RWPE2 (cell line): ENCODE data around the gene GALT.

Source experiments
- ATAC-seq: fragments of 200-7000 bp; cut with Tn5 transposase; 3 replicates; pipeline ENCODE4 v1.9.1; 2021; ENCODE audit warnings: low read depth
- DNase-seq: peaks from one replicate; pipeline ENCODE4 v3.0.0-alpha.2; 2020; ENCODE audit warnings: low spot score
- H3K27ac ChIP-seq: fragments of 450-650 bp; 2 replicates; pipeline ENCODE4 v1.5.1; 2017; ENCODE audit warnings: mild to moderate bottlenecking; ENCODE audit not compliant: poor library complexity, severe bottlenecking
- H3K27me3 ChIP-seq: fragments of 250-450 bp; sonication (Bioruptor Pico); 2 replicates; pipeline ENCODE4 v1.5.1; 2021; ENCODE audit warnings: mild to moderate bottlenecking, moderate library complexity; ENCODE audit not compliant: insufficient read depth, poor library complexity, severe bottlenecking
- H3K36me3 ChIP-seq: fragments of 250-450 bp; sonication (Bioruptor Pico); 2 replicates; pipeline ENCODE4 v1.5.1; 2020; ENCODE audit warnings: low read depth, mild to moderate bottlenecking, moderate library complexity
- H3K4me1 ChIP-seq: fragments of 250-450 bp; sonication (Bioruptor Pico); 2 replicates; pipeline ENCODE4 v1.5.1; 2021; ENCODE audit warnings: mild to moderate bottlenecking, moderate library complexity; ENCODE audit not compliant: insufficient read depth, poor library complexity, severe bottlenecking
- H3K4me3 ChIP-seq: fragments of 250-450 bp; sonication (Bioruptor Pico); 2 replicates; pipeline ENCODE4 v1.5.1; 2021; ENCODE audit warnings: mild to moderate bottlenecking, moderate library complexity; ENCODE audit not compliant: severe bottlenecking
- H3K9me3 ChIP-seq: fragments of 250-450 bp; sonication (Bioruptor Pico); 2 replicates; pipeline ENCODE4 v1.5.1; 2021; ENCODE audit warnings: mild to moderate bottlenecking, moderate library complexity; ENCODE audit not compliant: severe bottlenecking
- CTCF ChIP-seq: fragments of 450-650 bp; IDR thresholded peaks from one replicate; pipeline ENCODE4 v1.5.1; 2017; ENCODE audit warnings: mild to moderate bottlenecking, moderate library complexity; ENCODE audit not compliant: poor library complexity, severe bottlenecking

Gene GALT

GRCh38 chr9:34690983-34691935 is 44.8 kb downstream of the GALT start, which contains the start of gene CCL19:
Gene CCL19, minus strand, starts transcription at chr9:34691276. Its CDS starts 137 bp downstream, at chr9:34691139.
- no peak for TF ChIP-seq CTCF
- no peak for DNase-seq
- no peaks in the 10 kb centered on the region for H3K27me3 ChIP-seq
- H3K4me3 ChIP-seq = no peak within 1 kb of the TSS
- H3K9me3 ChIP-seq = no peaks in the 10 kb centered on the region
- no peak for ATAC-seq
- H3K27ac ChIP-seq = no peak within 1 kb of the TSS
- no peaks in the 10 kb centered on the region for H3K4me1 ChIP-seq
- no peaks in the 10 kb centered on the region for H3K36me3 ChIP-seq

- DNase-seq (no peak), ATAC-seq (no peak)
- Histone ChIP-seq H3K9me3 (no peaks in the 10 kb centered on the region), H3K27me3 (no peaks in the 10 kb centered on the region), H3K4me3 (no peak overlapping the region), H3K36me3 (no peaks in the 10 kb centered on the region), H3K4me1 (no peaks in the 10 kb centered on the region), H3K27ac (no peak overlapping the region)
- no peak for TF ChIP-seq CTCF
These were observed 45.5 kb downstream of the GALT start for GRCh38 chr9:34691936-34692315.

GRCh38 chr9:34693560-34693959 is 47.1 kb downstream of the GALT start:
- H3K36me3 ChIP-seq = no peaks in the 10 kb centered on the region
- no peaks in the 10 kb centered on the region for H3K27me3 ChIP-seq
- no peaks in the 10 kb centered on the region for H3K9me3 ChIP-seq
- H3K4me3 ChIP-seq = no peak overlapping the region
- no peak for TF ChIP-seq CTCF
- no peak for ATAC-seq
- H3K27ac ChIP-seq = no peak overlapping the region
- H3K4me1 ChIP-seq = no peaks in the 10 kb centered on the region
- DNase-seq = no peak

- H3K27ac ChIP-seq = no peak overlapping the region
- ATAC-seq (no peak), DNase-seq (no peak)
- no peaks in the 10 kb centered on the region for H3K9me3 ChIP-seq
- no peak for TF ChIP-seq CTCF
- H3K27me3 ChIP-seq = no peaks in the 10 kb centered on the region
- no peaks in the 10 kb centered on the region for H3K4me1 ChIP-seq
- H3K4me3 ChIP-seq = no peak overlapping the region
- H3K36me3 ChIP-seq = no peaks in the 10 kb centered on the region
These were observed 48.3 kb downstream of the GALT start for GRCh38 chr9:34694811-34695210.
